HEK293 (cell line): ENCODE data around the gene OTUB2.

ENCODE experiments used
- BCL6B ChIP-seq: fragments of 450-650 bp; formaldehyde crosslinking; IDR thresholded peaks from 2 replicates; pipeline ENCODE4 v1.5.1; 2017; ENCODE audit warnings: missing biosample characterization, missing genetic modification characterization
- GLI2 ChIP-seq: fragments of 450-650 bp; formaldehyde crosslinking; IDR thresholded peaks from 2 replicates; pipeline ENCODE4; 2017; ENCODE audit warnings: missing biosample characterization, missing genetic modification characterization, low read depth, borderline replicate concordance
- GLIS2 ChIP-seq: fragments of 450-650 bp; formaldehyde crosslinking; IDR thresholded peaks from 2 replicates; pipeline ENCODE4 v1.5.1; 2016; ENCODE audit warnings: missing biosample characterization, missing genetic modification characterization
- PBX3 ChIP-seq: sonication (generic); formaldehyde crosslinking; IDR thresholded peaks from 2 replicates; pipeline ENCODE4 v1.8.1; 2022; ENCODE audit warnings: mild to moderate bottlenecking, moderate library complexity, missing genetic modification reagents
- PRDM4 ChIP-seq: fragments of 450-650 bp; formaldehyde crosslinking; IDR thresholded peaks from 2 replicates; pipeline ENCODE4 v1.5.1; 2017; ENCODE audit warnings: missing biosample characterization, missing genetic modification characterization
- SALL2 ChIP-seq: fragments of 450-650 bp; formaldehyde crosslinking; IDR thresholded peaks from 2 replicates; pipeline ENCODE4 v1.5.0; 2017; ENCODE audit warnings: missing biosample characterization, mild to moderate bottlenecking, missing genetic modification characterization, borderline replicate concordance
- SP2 ChIP-seq: fragments of 450-650 bp; formaldehyde crosslinking; IDR thresholded peaks from 2 replicates; pipeline ENCODE4 v1.5.1; 2016; ENCODE audit warnings: missing biosample characterization, missing genetic modification characterization
- YY1 ChIP-seq: fragments of 450-650 bp; formaldehyde crosslinking; IDR thresholded peaks from 2 replicates; pipeline ENCODE4 v1.5.1; 2018; ENCODE audit warnings: missing biosample characterization, missing genetic modification characterization
- ZBTB21 ChIP-seq: fragments of 450-650 bp; formaldehyde crosslinking; IDR thresholded peaks from 2 replicates; pipeline ENCODE4 v1.5.1; 2017; ENCODE audit warnings: missing biosample characterization, missing genetic modification characterization
- ZNF174 ChIP-seq: fragments of 450-650 bp; formaldehyde crosslinking; IDR thresholded peaks from 2 replicates; pipeline ENCODE4 v1.5.0; 2017; ENCODE audit warnings: missing biosample characterization, mild to moderate bottlenecking, missing genetic modification characterization
- ZNF311 ChIP-seq: fragments of 450-650 bp; formaldehyde crosslinking; IDR thresholded peaks from 2 replicates; pipeline ENCODE4 v1.5.1; 2017; ENCODE audit warnings: missing biosample characterization, missing genetic modification characterization, borderline replicate concordance
- ZNF433 ChIP-seq: fragments of 450-650 bp; formaldehyde crosslinking; IDR thresholded peaks from 2 replicates; pipeline ENCODE4 v1.5.1; 2016; ENCODE audit warnings: missing biosample characterization, missing genetic modification characterization, low read depth
- ZNF530 ChIP-seq: fragments of 450-650 bp; formaldehyde crosslinking; IDR thresholded peaks from 2 replicates; pipeline ENCODE4 v1.5.1; 2016; ENCODE audit warnings: low read depth, missing biosample characterization, missing genetic modification characterization
- ZNF571 ChIP-seq: fragments of 450-650 bp; formaldehyde crosslinking; IDR thresholded peaks from 2 replicates; pipeline ENCODE4 v1.5.0; 2017; ENCODE audit warnings: missing biosample characterization, missing genetic modification characterization
- ZNF624 ChIP-seq: fragments of 450-650 bp; formaldehyde crosslinking; IDR thresholded peaks from 2 replicates; pipeline ENCODE4 v1.5.1; 2017; ENCODE audit warnings: missing biosample characterization, missing genetic modification characterization
- ZNF670 ChIP-seq: fragments of 450-650 bp; formaldehyde crosslinking; IDR thresholded peaks from 2 replicates; pipeline ENCODE4 v1.5.1; 2016; ENCODE audit warnings: missing biosample characterization, missing genetic modification characterization, low read depth
- ZNF777 ChIP-seq: fragments of 450-650 bp; formaldehyde crosslinking; IDR thresholded peaks from 2 replicates; pipeline ENCODE4 v1.5.1; 2017; ENCODE audit warnings: missing biosample characterization, missing genetic modification characterization, borderline replicate concordance
- ZNF792 ChIP-seq: fragments of 450-650 bp; formaldehyde crosslinking; IDR thresholded peaks from 2 replicates; pipeline ENCODE4 v1.5.1; 2016; ENCODE audit warnings: missing biosample characterization, missing genetic modification characterization
- ZNF830 ChIP-seq: fragments of 450-650 bp; IDR thresholded peaks from 2 replicates; pipeline ENCODE4 v1.5.0; 2018; ENCODE audit warnings: missing biosample characterization, missing genetic modification characterization, low read depth, mild to moderate bottlenecking, moderate library complexity
- ZNF837 ChIP-seq: fragments of 450-650 bp; formaldehyde crosslinking; IDR thresholded peaks from 2 replicates; pipeline ENCODE4 v1.5.1; 2016; ENCODE audit warnings: missing biosample characterization, missing genetic modification characterization
- ZSCAN23 ChIP-seq: fragments of 450-650 bp; formaldehyde crosslinking; IDR thresholded peaks from 2 replicates; pipeline ENCODE4 v1.5.1; 2016; ENCODE audit warnings: missing biosample characterization, missing genetic modification characterization
- ZSCAN4 ChIP-seq: fragments of 450-650 bp; formaldehyde crosslinking; IDR thresholded peaks from 2 replicates; pipeline ENCODE4 v1.5.1; 2017; ENCODE audit warnings: missing biosample characterization, missing genetic modification characterization
- TF ChIP-seq, protein P1 (sequence below): fragments of 450-650 bp; formaldehyde crosslinking; IDR thresholded peaks from 2 replicates; pipeline ENCODE4 v1.5.1; 2016; ENCODE audit warnings: missing biosample characterization, missing genetic modification characterization
- TF ChIP-seq, protein P2 (sequence below): fragments of 450-650 bp; formaldehyde crosslinking; IDR thresholded peaks from 2 replicates; pipeline ENCODE4 v1.5.1; 2016; ENCODE audit warnings: missing biosample characterization, missing genetic modification characterization
- TF ChIP-seq, protein P3 (sequence below): fragments of 450-650 bp; formaldehyde crosslinking; IDR thresholded peaks from 2 replicates; pipeline ENCODE4 v1.5.1; 2016; ENCODE audit warnings: missing biosample characterization, missing genetic modification characterization
- TF ChIP-seq, protein P4 (sequence below): fragments of 450-650 bp; formaldehyde crosslinking; IDR thresholded peaks from 2 replicates; pipeline ENCODE4 v1.5.1; 2016; ENCODE audit warnings: missing biosample characterization, missing genetic modification characterization

Gene OTUB2

GRCh38 chr14:93984987-93985410 is 41.1 kb upstream of the OTUB2 start (continued):
- TF ChIP-seq PBX3 (CRISPR knock-in tag) (no peak), ZNF792 (tag by site-specific recombination) (no peak), SP2 (tag by site-specific recombination) (no peak), ZBTB21 (tag by site-specific recombination) (no peak), ZNF530 (tag by site-specific recombination) (no peak), GLI2 (no peak), ZNF174 (no peak), ZNF670 (tag by site-specific recombination) (no peak), ZNF837 (tag by site-specific recombination) (no peak), ZSCAN23 (tag by site-specific recombination) (no peak), ZNF571 (tag by site-specific recombination) (no peak), BCL6B (no peak), ZNF624 (tag by site-specific recombination) (no peak), PRDM4 (tag by site-specific recombination) (no peak), ZNF777 (tag by site-specific recombination) (no peak), ZNF830 (tag by site-specific recombination) (no peak), YY1 (tag by site-specific recombination) (no peak), SALL2 (tag by site-specific recombination) (no peak), ZNF433 (tag by site-specific recombination) (no peak), ZSCAN4 (tag by site-specific recombination) (peak; percentile 22; the same call in 1 of the 2 replicates), GLIS2 (tag by site-specific recombination) (no peak), ZNF311 (tag by site-specific recombination) (no peak)
- TF ChIP-seq, protein P1, sequence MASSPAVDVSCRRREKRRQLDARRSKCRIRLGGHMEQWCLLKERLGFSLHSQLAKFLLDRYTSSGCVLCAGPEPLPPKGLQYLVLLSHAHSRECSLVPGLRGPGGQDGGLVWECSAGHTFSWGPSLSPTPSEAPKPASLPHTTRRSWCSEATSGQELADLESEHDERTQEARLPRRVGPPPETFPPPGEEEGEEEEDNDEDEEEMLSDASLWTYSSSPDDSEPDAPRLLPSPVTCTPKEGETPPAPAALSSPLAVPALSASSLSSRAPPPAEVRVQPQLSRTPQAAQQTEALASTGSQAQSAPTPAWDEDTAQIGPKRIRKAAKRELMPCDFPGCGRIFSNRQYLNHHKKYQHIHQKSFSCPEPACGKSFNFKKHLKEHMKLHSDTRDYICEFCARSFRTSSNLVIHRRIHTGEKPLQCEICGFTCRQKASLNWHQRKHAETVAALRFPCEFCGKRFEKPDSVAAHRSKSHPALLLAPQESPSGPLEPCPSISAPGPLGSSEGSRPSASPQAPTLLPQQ (tag by site-specific recombination): no peak
- TF ChIP-seq, protein P2, sequence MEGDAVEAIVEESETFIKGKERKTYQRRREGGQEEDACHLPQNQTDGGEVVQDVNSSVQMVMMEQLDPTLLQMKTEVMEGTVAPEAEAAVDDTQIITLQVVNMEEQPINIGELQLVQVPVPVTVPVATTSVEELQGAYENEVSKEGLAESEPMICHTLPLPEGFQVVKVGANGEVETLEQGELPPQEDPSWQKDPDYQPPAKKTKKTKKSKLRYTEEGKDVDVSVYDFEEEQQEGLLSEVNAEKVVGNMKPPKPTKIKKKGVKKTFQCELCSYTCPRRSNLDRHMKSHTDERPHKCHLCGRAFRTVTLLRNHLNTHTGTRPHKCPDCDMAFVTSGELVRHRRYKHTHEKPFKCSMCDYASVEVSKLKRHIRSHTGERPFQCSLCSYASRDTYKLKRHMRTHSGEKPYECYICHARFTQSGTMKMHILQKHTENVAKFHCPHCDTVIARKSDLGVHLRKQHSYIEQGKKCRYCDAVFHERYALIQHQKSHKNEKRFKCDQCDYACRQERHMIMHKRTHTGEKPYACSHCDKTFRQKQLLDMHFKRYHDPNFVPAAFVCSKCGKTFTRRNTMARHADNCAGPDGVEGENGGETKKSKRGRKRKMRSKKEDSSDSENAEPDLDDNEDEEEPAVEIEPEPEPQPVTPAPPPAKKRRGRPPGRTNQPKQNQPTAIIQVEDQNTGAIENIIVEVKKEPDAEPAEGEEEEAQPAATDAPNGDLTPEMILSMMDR: peak; percentile 82; the same call in 1 of the 2 replicates
- TF ChIP-seq, protein P3, sequence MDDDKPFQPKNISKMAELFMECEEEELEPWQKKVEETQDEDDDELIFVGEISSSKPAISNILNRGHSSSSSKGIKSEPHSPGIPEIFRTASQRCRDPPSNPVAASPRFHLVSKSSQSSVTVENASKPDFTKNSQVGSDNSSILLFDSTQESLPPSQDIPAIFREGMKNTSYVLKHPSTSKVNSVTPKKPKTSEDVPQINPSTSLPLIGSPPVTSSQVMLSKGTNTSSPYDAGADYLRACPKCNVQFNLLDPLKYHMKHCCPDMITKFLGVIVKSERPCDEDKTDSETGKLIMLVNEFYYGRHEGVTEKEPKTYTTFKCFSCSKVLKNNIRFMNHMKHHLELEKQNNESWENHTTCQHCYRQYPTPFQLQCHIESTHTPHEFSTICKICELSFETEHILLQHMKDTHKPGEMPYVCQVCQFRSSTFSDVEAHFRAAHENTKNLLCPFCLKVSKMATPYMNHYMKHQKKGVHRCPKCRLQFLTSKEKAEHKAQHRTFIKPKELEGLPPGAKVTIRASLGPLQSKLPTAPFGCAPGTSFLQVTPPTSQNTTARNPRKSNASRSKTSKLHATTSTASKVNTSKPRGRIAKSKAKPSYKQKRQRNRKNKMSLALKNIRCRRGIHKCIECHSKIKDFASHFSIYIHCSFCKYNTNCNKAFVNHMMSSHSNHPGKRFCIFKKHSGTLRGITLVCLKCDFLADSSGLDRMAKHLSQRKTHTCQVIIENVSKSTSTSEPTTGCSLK (tag by site-specific recombination): no peak
- TF ChIP-seq, protein P4, sequence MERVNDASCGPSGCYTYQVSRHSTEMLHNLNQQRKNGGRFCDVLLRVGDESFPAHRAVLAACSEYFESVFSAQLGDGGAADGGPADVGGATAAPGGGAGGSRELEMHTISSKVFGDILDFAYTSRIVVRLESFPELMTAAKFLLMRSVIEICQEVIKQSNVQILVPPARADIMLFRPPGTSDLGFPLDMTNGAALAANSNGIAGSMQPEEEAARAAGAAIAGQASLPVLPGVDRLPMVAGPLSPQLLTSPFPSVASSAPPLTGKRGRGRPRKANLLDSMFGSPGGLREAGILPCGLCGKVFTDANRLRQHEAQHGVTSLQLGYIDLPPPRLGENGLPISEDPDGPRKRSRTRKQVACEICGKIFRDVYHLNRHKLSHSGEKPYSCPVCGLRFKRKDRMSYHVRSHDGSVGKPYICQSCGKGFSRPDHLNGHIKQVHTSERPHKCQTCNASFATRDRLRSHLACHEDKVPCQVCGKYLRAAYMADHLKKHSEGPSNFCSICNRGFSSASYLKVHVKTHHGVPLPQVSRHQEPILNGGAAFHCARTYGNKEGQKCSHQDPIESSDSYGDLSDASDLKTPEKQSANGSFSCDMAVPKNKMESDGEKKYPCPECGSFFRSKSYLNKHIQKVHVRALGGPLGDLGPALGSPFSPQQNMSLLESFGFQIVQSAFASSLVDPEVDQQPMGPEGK (tag by site-specific recombination): no peak
